Astrocyte (in vitro differentiated cells and primary cell): ENCODE data around the gene SSTR5. TPM values are rescaled to one million over a fixed set of nuclear protein-coding genes. Genes with fewer than 3 reads are reported as not detected.

Experiments
- DNase-seq: peaks from one replicate; pipeline ENCODE4 v3.0.0-alpha.2; 2010; ENCODE audit warnings: low read depth
- FAIRE-seq: peaks from 2 replicates; lab custom pipeline; 2011; peaks lifted over from hg19 to GRCh38; lab: Jason Lieb, UNC
- H2AFZ ChIP-seq: 2 replicates; pipeline ENCODE4 v1.6.0; 2012; ENCODE audit warnings: low read depth, low read length, inconsistent platforms
- H3K27ac ChIP-seq: 2 replicates; pipeline ENCODE4 v1.5.1; 2011; ENCODE audit warnings: low read depth, low read length, inconsistent platforms
- H3K27me3 ChIP-seq: 2 replicates; pipeline ENCODE4 v1.6.0; 2011; ENCODE audit warnings: low read length, inconsistent platforms; ENCODE audit not compliant: insufficient read depth
- H3K36me3 ChIP-seq: 2 replicates; pipeline ENCODE4 v1.5.1; 2011; ENCODE audit warnings: low read length, inconsistent platforms; ENCODE audit not compliant: insufficient read depth
- H3K4me1 ChIP-seq: 2 replicates; pipeline ENCODE4 v1.5.1; 2011; ENCODE audit warnings: low read length, inconsistent platforms; ENCODE audit not compliant: insufficient read depth
- H3K4me2 ChIP-seq: 2 replicates; pipeline ENCODE4 v1.6.0; 2012; ENCODE audit warnings: low read length, inconsistent platforms
- H3K4me3 ChIP-seq: 2 replicates; pipeline ENCODE4 v1.5.1; 2011; ENCODE audit warnings: low read depth, mild to moderate bottlenecking, low read length, inconsistent platforms; ENCODE audit not compliant: insufficient read depth
- H3K79me2 ChIP-seq: 2 replicates; pipeline ENCODE4 v1.6.0; 2012; ENCODE audit warnings: mild to moderate bottlenecking, low read length, inconsistent platforms; ENCODE audit not compliant: insufficient read depth
- H3K9ac ChIP-seq: 2 replicates; pipeline ENCODE4 v1.6.0; 2012; ENCODE audit warnings: mild to moderate bottlenecking, low read length, inconsistent platforms
- H3K9me3 ChIP-seq: 2 replicates; pipeline ENCODE4 v1.5.1; 2012; ENCODE audit warnings: low read depth, mild to moderate bottlenecking, low read length, inconsistent platforms; ENCODE audit not compliant: insufficient read depth
- H4K20me1 ChIP-seq: 2 replicates; pipeline ENCODE4 v1.6.0; 2012; ENCODE audit warnings: low read length, inconsistent platforms; ENCODE audit not compliant: insufficient read depth
- H3K27ac Mint-ChIP-seq: one replicate; pipeline ENCODE4 v1.8.0; 2021; ENCODE audit warnings: mild to moderate bottlenecking, mixed read lengths; ENCODE audit not compliant: unreplicated experiment
- H3K27me3 Mint-ChIP-seq: one replicate; pipeline ENCODE4 v1.8.0; 2021; ENCODE audit warnings: low read depth, mixed read lengths; ENCODE audit not compliant: unreplicated experiment
- H3K36me3 Mint-ChIP-seq: one replicate; pipeline ENCODE4 v1.8.0; 2021; ENCODE audit warnings: low read depth, mixed read lengths; ENCODE audit not compliant: unreplicated experiment
- H3K4me1 Mint-ChIP-seq: one replicate; pipeline ENCODE4 v1.8.0; 2021; ENCODE audit warnings: low read depth, mixed read lengths; ENCODE audit not compliant: unreplicated experiment
- H3K4me3 Mint-ChIP-seq: one replicate; pipeline ENCODE4 v1.8.0; 2021; ENCODE audit warnings: mild to moderate bottlenecking, moderate library complexity, mixed read lengths; ENCODE audit not compliant: unreplicated experiment
- H3K9me3 Mint-ChIP-seq: one replicate; pipeline ENCODE4 v1.8.0; 2021; ENCODE audit warnings: mild to moderate bottlenecking, mixed read lengths; ENCODE audit not compliant: unreplicated experiment
- EZH2 ChIP-seq: IDR thresholded peaks from 2 replicates; pipeline ENCODE4 v1.6.1; 2012; ENCODE audit warnings: mild to moderate bottlenecking, low read length, inconsistent platforms; ENCODE audit not compliant: insufficient read depth
- total RNA-seq: library from RNA; stranded (reverse); gene quantifications from 2 replicates; pipeline ENCODE4 v1.2.1, GENCODE V29; 2021
- TF ChIP-seq, protein P1 (sequence below): IDR thresholded peaks from 2 replicates; pipeline ENCODE4 v1.5.1; 2011; ENCODE audit warnings: low read depth, mild to moderate bottlenecking, inconsistent platforms, low read length, moderate library complexity; ENCODE audit not compliant: insufficient read depth

The SSTR5 gene
- total RNA-seq, 1 donor from 2014 or later = not detected

DNA sequence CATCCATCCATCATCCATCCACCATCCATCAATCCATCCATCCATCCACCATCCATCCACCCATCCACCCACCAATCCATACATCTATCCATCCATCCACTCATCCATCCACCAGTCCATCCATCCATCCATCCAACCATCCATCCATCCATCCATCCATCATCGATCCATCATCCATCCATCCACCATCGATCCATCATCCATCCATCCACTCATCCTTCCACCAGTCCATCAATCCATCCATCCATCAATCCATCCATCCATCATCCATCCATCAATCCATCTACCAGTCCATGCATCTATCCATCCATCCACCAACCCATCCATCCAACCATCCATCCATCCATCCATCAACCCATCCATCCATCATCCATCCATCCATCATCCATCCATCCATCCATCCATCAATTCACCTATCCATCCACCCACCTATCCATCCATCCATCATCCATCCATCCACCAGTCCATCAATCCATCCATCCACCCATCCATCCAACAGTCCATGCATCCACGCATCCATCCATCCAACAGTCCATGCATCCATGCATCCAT, 39.3 kb upstream of the SSTR5 start:
- Histone ChIP-seq H3K9ac (no peak overlapping the region), H2AFZ (no peak overlapping the region), H3K27ac (no peak overlapping the region), H4K20me1 (no peaks in the 10 kb centered on the region), H3K27me3 (peaks cover 12% of the 10 kb centered on the region), H3K4me2 (no peak overlapping the region), H3K36me3 (no peaks in the 10 kb centered on the region), H3K79me2 (no peaks in the 10 kb centered on the region), H3K9me3 (peaks cover 9% of the 10 kb centered on the region), H3K4me1 (peaks cover 6% of the 10 kb centered on the region), H3K4me3 (no peak overlapping the region)
- FAIRE-seq = no peak
- no peak for DNase-seq
- TF ChIP-seq, protein P1, sequence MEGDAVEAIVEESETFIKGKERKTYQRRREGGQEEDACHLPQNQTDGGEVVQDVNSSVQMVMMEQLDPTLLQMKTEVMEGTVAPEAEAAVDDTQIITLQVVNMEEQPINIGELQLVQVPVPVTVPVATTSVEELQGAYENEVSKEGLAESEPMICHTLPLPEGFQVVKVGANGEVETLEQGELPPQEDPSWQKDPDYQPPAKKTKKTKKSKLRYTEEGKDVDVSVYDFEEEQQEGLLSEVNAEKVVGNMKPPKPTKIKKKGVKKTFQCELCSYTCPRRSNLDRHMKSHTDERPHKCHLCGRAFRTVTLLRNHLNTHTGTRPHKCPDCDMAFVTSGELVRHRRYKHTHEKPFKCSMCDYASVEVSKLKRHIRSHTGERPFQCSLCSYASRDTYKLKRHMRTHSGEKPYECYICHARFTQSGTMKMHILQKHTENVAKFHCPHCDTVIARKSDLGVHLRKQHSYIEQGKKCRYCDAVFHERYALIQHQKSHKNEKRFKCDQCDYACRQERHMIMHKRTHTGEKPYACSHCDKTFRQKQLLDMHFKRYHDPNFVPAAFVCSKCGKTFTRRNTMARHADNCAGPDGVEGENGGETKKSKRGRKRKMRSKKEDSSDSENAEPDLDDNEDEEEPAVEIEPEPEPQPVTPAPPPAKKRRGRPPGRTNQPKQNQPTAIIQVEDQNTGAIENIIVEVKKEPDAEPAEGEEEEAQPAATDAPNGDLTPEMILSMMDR = no peak
- no peak for TF ChIP-seq EZH2
- Mint-ChIP-seq H3K4me1 (no peaks in the 10 kb centered on the region), H3K27me3 (peaks cover 8% of the 10 kb centered on the region), H3K36me3 (no peaks in the 10 kb centered on the region), H3K9me3 (no peaks in the 10 kb centered on the region), H3K4me3 (no peak overlapping the region), H3K27ac (no peak overlapping the region)

DNA sequence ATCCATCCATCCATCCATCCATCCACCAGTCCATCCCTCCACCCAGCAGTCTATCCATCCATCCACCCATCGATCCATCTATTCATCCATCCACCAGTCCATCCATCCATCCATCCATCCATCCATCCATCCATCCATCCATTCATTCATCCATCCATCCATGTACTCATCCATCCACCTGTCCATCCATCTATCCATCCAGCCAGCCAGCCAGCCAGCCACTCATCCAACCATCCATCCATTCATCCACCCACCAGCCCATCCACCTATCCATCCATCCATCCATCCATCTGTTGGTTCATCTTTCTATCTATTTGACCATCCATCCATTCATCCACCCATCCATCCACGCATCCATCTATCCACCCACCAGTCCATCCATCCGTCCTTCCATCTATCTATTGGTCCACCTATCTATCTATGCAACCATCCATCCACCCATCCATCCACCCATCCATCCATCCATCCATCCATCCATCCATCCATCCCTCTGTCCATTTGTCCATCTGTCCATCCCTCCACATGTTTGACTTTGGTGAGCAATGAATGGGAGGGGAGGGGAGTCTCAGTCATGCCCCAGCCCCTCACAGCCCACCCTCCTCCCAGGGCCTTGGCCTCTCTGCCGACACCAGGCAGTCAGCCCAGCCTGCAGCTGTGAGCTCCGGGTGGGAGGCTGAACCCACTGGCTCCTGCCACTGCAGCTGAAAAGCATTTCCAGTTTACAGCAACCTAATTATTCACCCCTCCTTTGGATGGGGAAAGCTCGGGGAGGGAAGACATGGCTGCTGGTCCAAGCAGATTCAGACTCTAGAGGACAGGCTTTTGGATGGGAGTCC, 38.1 kb upstream of the SSTR5 start:
- H3K27ac ChIP-seq = no peak overlapping the region
- H3K9me3 Mint-ChIP-seq = no peaks in the 10 kb centered on the region
- no peak overlapping the region for H3K4me3 ChIP-seq
- DNase-seq (no peak), FAIRE-seq (no peak)
- H4K20me1 ChIP-seq = no peaks in the 10 kb centered on the region
- H3K4me1 ChIP-seq = peaks cover 6% of the 10 kb centered on the region
- no peak overlapping the region for H3K9ac ChIP-seq
- no peak overlapping the region for H3K4me2 ChIP-seq
- H3K79me2 ChIP-seq = no peaks in the 10 kb centered on the region
- H2AFZ ChIP-seq = no peak overlapping the region
- TF ChIP-seq EZH2 = no peak
- TF ChIP-seq, protein P1 = no peak
- peaks cover 6% of the 10 kb centered on the region for H3K27me3 Mint-ChIP-seq
- H3K4me3 Mint-ChIP-seq = no peak overlapping the region
- no peaks in the 10 kb centered on the region for H3K36me3 ChIP-seq
- H3K9me3 ChIP-seq = peaks cover 9% of the 10 kb centered on the region
- no peak overlapping the region for H3K27ac Mint-ChIP-seq
- H3K27me3 ChIP-seq = peaks cover 13% of the 10 kb centered on the region
- no peaks in the 10 kb centered on the region for H3K36me3 Mint-ChIP-seq
- no peaks in the 10 kb centered on the region for H3K4me1 Mint-ChIP-seq

- Histone ChIP-seq H3K9ac (no peak overlapping the region), H3K27ac (no peak overlapping the region), H3K4me1 (peaks cover 6% of the 10 kb centered on the region), H4K20me1 (no peaks in the 10 kb centered on the region), H3K4me2 (no peak overlapping the region), H3K36me3 (no peaks in the 10 kb centered on the region), H3K79me2 (no peaks in the 10 kb centered on the region), H3K27me3 (peaks cover 12% of the 10 kb centered on the region), H3K4me3 (no peak overlapping the region), H3K9me3 (peaks cover 9% of the 10 kb centered on the region), H2AFZ (no peak overlapping the region)
- DNase-seq (no peak), FAIRE-seq (no peak)
- H3K36me3 Mint-ChIP-seq = no peaks in the 10 kb centered on the region
- no peak overlapping the region for H3K27ac Mint-ChIP-seq
- peaks cover 2% of the 10 kb centered on the region for H3K27me3 Mint-ChIP-seq
- no peak for TF ChIP-seq EZH2
- TF ChIP-seq, protein P1 = no peak
- H3K4me1 Mint-ChIP-seq = no peaks in the 10 kb centered on the region
- no peaks in the 10 kb centered on the region for H3K9me3 Mint-ChIP-seq
- no peak overlapping the region for H3K4me3 Mint-ChIP-seq
These were observed 37.5 kb upstream of the SSTR5 start for GRCh38 chr16:1035066-1035415.
